Measurements from ENCODE around the gene ZNF516.

Gene ZNF516

GRCh38 chr18:76445275-76445674 lies 49.8 kb downstream of the ZNF516 start:
- no peak overlapping the region for H3K4me3 ChIP-seq
- TF ChIP-seq CTCF (IDR thresholded peaks at IDR 0.05), result no peak
- H3K27ac ChIP-seq, result no peak overlapping the region
- no peak for DNase-seq (ENCODE audit: low spot score)

- DNase-seq (ENCODE audit: low spot score), result peak; percentile 47
- H3K27ac ChIP-seq, result no peak overlapping the region
- no peak for TF ChIP-seq CTCF (IDR thresholded peaks at IDR 0.05)
- H3K4me3 ChIP-seq, result no peak overlapping the region
These were observed 50.5 kb downstream of the ZNF516 start for GRCh38 chr18:76444446-76445105.

DNA sequence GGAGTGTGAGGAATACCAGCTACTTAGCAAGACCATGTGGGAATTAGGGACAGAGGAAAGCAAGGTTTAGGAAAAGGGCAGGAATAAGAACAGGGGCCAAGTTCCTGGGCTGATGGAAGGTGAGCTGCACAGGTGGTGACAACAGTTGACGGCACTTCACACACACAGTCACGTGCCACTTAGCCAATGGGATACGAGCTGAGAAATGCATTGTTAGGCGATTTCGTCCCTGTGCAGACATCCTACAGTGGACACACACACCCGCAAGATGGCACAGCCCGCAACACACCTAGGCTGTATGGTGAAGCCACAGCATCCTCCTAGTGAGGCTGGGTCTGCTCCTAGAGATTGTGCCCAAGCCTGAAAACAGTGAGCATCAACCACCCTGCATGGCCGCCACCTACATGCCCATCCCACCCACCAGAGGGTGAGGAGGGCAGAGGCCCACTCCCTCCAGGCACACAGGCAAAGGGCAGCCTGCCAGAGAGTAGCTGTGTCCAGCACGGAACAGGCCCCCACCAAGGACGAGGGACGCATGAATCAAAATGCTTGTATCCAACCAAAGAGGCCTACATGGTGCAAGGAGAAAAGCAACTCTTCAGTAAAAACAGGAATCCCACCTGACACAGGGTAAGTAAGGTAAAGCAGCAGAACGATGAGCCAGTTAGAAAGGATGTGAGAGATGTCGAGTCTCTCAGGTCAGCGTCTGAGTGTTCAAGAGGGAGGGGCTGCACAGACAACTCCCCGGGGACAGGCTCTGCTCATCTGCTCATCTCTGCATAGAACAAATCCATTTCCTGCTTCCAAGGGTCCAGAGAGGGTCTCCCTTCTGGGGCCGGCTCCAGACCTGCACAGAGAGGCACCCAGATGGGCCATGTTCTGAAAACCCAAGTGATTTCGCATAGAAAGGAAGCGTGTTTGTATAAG lies 51.3 kb downstream of the ZNF516 start:
- Histone ChIP-seq H3K27ac (no peak overlapping the region), H3K4me3 (no peak overlapping the region)
- no peak for TF ChIP-seq CTCF (IDR thresholded peaks at IDR 0.05)
- peak; percentile 40 for DNase-seq (ENCODE audit: low spot score)

GRCh38 chr18:76442413-76443171 lies 52.5 kb downstream of the ZNF516 start:
- H3K27ac ChIP-seq, result no peak overlapping the region
- H3K4me3 ChIP-seq, result no peak overlapping the region
- DNase-seq (ENCODE audit: low spot score), result peak; percentile 64
- no peak for TF ChIP-seq CTCF (IDR thresholded peaks at IDR 0.05)

- Histone ChIP-seq H3K27ac (no peak overlapping the region), H3K4me3 (no peak overlapping the region)
- no peak for TF ChIP-seq CTCF (IDR thresholded peaks at IDR 0.05)
- DNase-seq (ENCODE audit: low spot score), result peak; percentile 53
These were observed 53.2 kb downstream of the ZNF516 start for GRCh38 chr18:76441668-76442412.

DNA sequence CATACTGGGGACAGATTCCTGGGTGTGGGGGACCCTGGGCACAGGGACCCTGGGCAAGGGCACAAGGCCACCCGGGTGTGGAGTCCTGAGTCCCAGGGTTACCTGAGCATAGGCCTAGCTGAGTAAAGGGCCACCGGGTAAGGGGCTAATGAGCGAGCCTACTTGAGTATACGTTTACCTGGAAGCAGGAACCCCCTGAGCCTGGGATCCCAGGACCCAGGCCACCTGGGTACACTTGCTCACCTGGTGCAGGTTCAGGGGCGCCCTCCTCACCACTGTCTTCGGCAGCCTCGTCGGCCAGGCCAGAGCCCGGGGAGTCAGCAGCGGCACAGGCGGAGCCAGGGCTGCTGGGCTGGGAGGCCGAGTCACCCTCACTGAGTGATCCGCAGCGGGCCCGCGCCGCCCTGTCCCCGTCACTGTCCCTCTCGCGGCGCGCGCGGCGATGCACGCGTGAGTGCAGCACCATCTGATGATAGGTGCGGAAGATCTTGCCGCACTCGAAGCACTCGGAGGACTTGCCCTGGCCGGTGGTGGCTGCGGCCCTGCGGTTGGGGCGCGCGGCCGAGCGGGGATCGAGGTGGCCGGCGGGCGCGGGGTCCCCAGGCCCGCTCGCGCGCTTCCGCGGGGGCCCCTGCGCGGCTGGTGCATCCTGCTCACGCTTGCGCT lies 53.9 kb downstream of the ZNF516 start:
- H3K27ac ChIP-seq, result no peak overlapping the region
- DNase-seq (ENCODE audit: low spot score), result no peak
- no peak for TF ChIP-seq CTCF (IDR thresholded peaks at IDR 0.05)
- H3K4me3 ChIP-seq, result no peak overlapping the region
